Calu3 (cell line): ENCODE results near the gene GAA. TPM values are rescaled to one million over a fixed set of nuclear protein-coding genes. Genes with fewer than 3 reads are reported as not detected.

ENCODE experiments used
- BruUV-seq: library from RNA; stranded (reverse); fragments of 400-500 nt; replicated peaks from 2 replicates; lab custom pipeline; 2021; lab: Mats Ljungman, UMichigan
- CTCF ChIA-PET: fragments of 300-600 bp; sonication (Branson Sonifier 250); formaldehyde crosslinking; loops from one replicate; lab custom pipeline; 2022; ENCODE audit warnings: antibody characterized with exemption; lab: Charles Lee
- DNase-seq: peaks from one replicate; pipeline ENCODE4 v3.0.0; 2022
- H3K27ac Mint-ChIP-seq: one replicate; pipeline ENCODE4 v1.8.0; 2022; ENCODE audit warnings: mixed read lengths; ENCODE audit not compliant: unreplicated experiment
- H3K27me3 Mint-ChIP-seq: one replicate; pipeline ENCODE4 v1.8.0; 2022; ENCODE audit warnings: mixed read lengths; ENCODE audit not compliant: unreplicated experiment
- H3K36me3 Mint-ChIP-seq: one replicate; pipeline ENCODE4 v1.8.0; 2022; ENCODE audit warnings: mild to moderate bottlenecking, moderate library complexity, mixed read lengths; ENCODE audit not compliant: insufficient read depth, unreplicated experiment
- H3K4me1 Mint-ChIP-seq: one replicate; pipeline ENCODE4 v1.8.0; 2022; ENCODE audit warnings: mild to moderate bottlenecking, low read depth, mixed read lengths; ENCODE audit not compliant: unreplicated experiment
- H3K4me3 Mint-ChIP-seq: one replicate; pipeline ENCODE4 v1.8.0; 2022; ENCODE audit warnings: mild to moderate bottlenecking, low read depth, moderate library complexity, mixed read lengths; ENCODE audit not compliant: unreplicated experiment
- H3K9me3 Mint-ChIP-seq: one replicate; pipeline ENCODE4 v1.8.0; 2022; ENCODE audit warnings: low read depth, mixed read lengths; ENCODE audit not compliant: unreplicated experiment
- CTCF ChIP-seq: fragments of 200-600 bp; IDR thresholded peaks from one replicate; pipeline ENCODE4 v1.8.0; 2022; ENCODE audit warnings: antibody characterized with exemption; ENCODE audit not compliant: unreplicated experiment
- intact Hi-C: fragments of 100-400 bp; cut with micrococcal nuclease; formaldehyde crosslinking; loops from one replicate; pipeline ENCODE4 v1.10.0; 2022; ENCODE audit not compliant: unreplicated experiment
- total RNA-seq: library from RNA; stranded (reverse); gene quantifications from 2 replicates; pipeline ENCODE4 v1.2.3, GENCODE V29; 2022

GAA gene
- total RNA-seq, 1 experiment from 2014 or later, result 73.1 TPM

GRCh38 chr17:80064696-80065095, 36.7 kb upstream of the GAA start:
- no peak for DNase-seq
- H3K27ac Mint-ChIP-seq, result peak overlapping the region; percentile 67
- H3K4me3 Mint-ChIP-seq, result no peak overlapping the region
- BruUV-seq, result no TSS peak
- no peak for TF ChIP-seq CTCF
- H3K4me1 Mint-ChIP-seq, result peaks cover 44% of the 10 kb centered on the region
- intact Hi-C loops, result no loop called here
- no peaks in the 10 kb centered on the region for H3K27me3 Mint-ChIP-seq
- H3K9me3 Mint-ChIP-seq, result no peaks in the 10 kb centered on the region
- CTCF ChIA-PET, result interaction anchor here (0.8 kb wide), 1 partner anchor 59 kb away, joined by 4 read pairs; no protein-coding TSS in a partner anchor
- H3K36me3 Mint-ChIP-seq, result peaks cover 14% of the 10 kb centered on the region

- Mint-ChIP-seq H3K4me1 (peaks cover 37% of the 10 kb centered on the region), H3K4me3 (no peak overlapping the region), H3K36me3 (peaks cover 14% of the 10 kb centered on the region), H3K27me3 (no peaks in the 10 kb centered on the region), H3K9me3 (no peaks in the 10 kb centered on the region), H3K27ac (no peak overlapping the region)
- TF ChIP-seq CTCF, result no peak
- intact Hi-C loops, result no loop called here
- CTCF ChIA-PET, result no interaction called here
- no peak for DNase-seq
- no TSS peak for BruUV-seq
Observed at GRCh38 chr17:80065478-80066170, 35.8 kb upstream of the GAA start.

- H3K27ac Mint-ChIP-seq, result no peak overlapping the region
- H3K4me3 Mint-ChIP-seq, result no peak overlapping the region
- no peaks in the 10 kb centered on the region for H3K9me3 Mint-ChIP-seq
- no peaks in the 10 kb centered on the region for H3K27me3 Mint-ChIP-seq
- intact Hi-C loops, result no loop called here
- H3K36me3 Mint-ChIP-seq, result peaks cover 14% of the 10 kb centered on the region
- BruUV-seq, result no TSS peak
- H3K4me1 Mint-ChIP-seq, result peaks cover 38% of the 10 kb centered on the region
- TF ChIP-seq CTCF, result no peak
- no peak for DNase-seq
- CTCF ChIA-PET, result no interaction called here
Observed at GRCh38 chr17:80067393-80067986, 33.9 kb upstream of the GAA start.

GRCh38 chr17:80068301-80069222, 32.8 kb upstream of the GAA start:
- no peaks in the 10 kb centered on the region for H3K27me3 Mint-ChIP-seq
- CTCF ChIA-PET, result interaction anchor here (1.0 to 2.2 kb wide), 3 partner anchors 14 to 272 kb away, joined by 3 to 8 read pairs (median 5); partner anchors contain the start of gene CBX8
- H3K9me3 Mint-ChIP-seq, result no peaks in the 10 kb centered on the region
- H3K4me3 Mint-ChIP-seq, result peak overlapping the region; percentile 12
- peaks cover 14% of the 10 kb centered on the region for H3K36me3 Mint-ChIP-seq
- DNase-seq, result peak; percentile 67
- TF ChIP-seq CTCF, result no peak
- no TSS peak for BruUV-seq
- intact Hi-C loops, result no loop called here
- peaks cover 34% of the 10 kb centered on the region for H3K4me1 Mint-ChIP-seq
- H3K27ac Mint-ChIP-seq, result peak overlapping the region; percentile 38
